Measurements from ENCODE around the gene MCTP1.

The MCTP1 gene

GRCh38 chr5:94700592-94700991 lies 584.3 kb downstream of the MCTP1 start:
- H4K20me1 ChIP-seq (ENCODE audit: insufficient read depth, low read length, poor library complexity, severe bottlenecking), result no peaks in the 10 kb centered on the region
- no peak overlapping the region for H3K4me3 ChIP-seq (ENCODE audit: low read length, poor library complexity, severe bottlenecking)
- no peaks in the 10 kb centered on the region for H3F3A ChIP-seq (ENCODE audit: low read depth)
- H3K4me1 ChIP-seq (ENCODE audit: insufficient read depth, low read length, poor library complexity, severe bottlenecking), result no peaks in the 10 kb centered on the region
- no peaks in the 10 kb centered on the region for H3K79me2 ChIP-seq (ENCODE audit: insufficient read depth, low read length)
- no peak overlapping the region for H3K9ac ChIP-seq (ENCODE audit: low read depth, low read length, poor library complexity, severe bottlenecking)
- H3K27me3 ChIP-seq (ENCODE audit: insufficient read depth, low read length, poor library complexity, severe bottlenecking), result no peaks in the 10 kb centered on the region
- no peaks in the 10 kb centered on the region for H3K9me3 ChIP-seq (ENCODE audit: insufficient read depth, low read depth, low read length)
- no peaks in the 10 kb centered on the region for H3K36me3 ChIP-seq (ENCODE audit: insufficient read depth, low read length)
- H2AFZ ChIP-seq (ENCODE audit: low read length), result no peak overlapping the region
- H3K4me2 ChIP-seq (ENCODE audit: low read depth, low read length, poor library complexity, severe bottlenecking), result no peak overlapping the region
- no peaks in the 10 kb centered on the region for H3K9me2 ChIP-seq (replicated peaks; ENCODE audit: low read depth, low read length)
- no peak for TF ChIP-seq CTCF (conservative IDR thresholded peaks at IDR 0.05; ENCODE audit: low read length)

GRCh38 chr5:94699562-94699961 lies 585.3 kb downstream of the MCTP1 start:
- H3K9ac ChIP-seq (ENCODE audit: low read depth, low read length, poor library complexity, severe bottlenecking), result no peak overlapping the region
- H3K4me3 ChIP-seq (ENCODE audit: low read length, poor library complexity, severe bottlenecking), result no peak overlapping the region
- H3K9me2 ChIP-seq (replicated peaks; ENCODE audit: low read depth, low read length), result no peaks in the 10 kb centered on the region
- no peaks in the 10 kb centered on the region for H3K27me3 ChIP-seq (ENCODE audit: insufficient read depth, low read length, poor library complexity, severe bottlenecking)
- H3K9me3 ChIP-seq (ENCODE audit: insufficient read depth, low read depth, low read length), result no peaks in the 10 kb centered on the region
- H3K4me1 ChIP-seq (ENCODE audit: insufficient read depth, low read length, poor library complexity, severe bottlenecking), result no peaks in the 10 kb centered on the region
- no peak overlapping the region for H3K4me2 ChIP-seq (ENCODE audit: low read depth, low read length, poor library complexity, severe bottlenecking)
- no peaks in the 10 kb centered on the region for H4K20me1 ChIP-seq (ENCODE audit: insufficient read depth, low read length, poor library complexity, severe bottlenecking)
- H3K36me3 ChIP-seq (ENCODE audit: insufficient read depth, low read length), result no peaks in the 10 kb centered on the region; the same call in 1 of the 2 replicates
- no peak overlapping the region for H2AFZ ChIP-seq (ENCODE audit: low read length)
- TF ChIP-seq EZH2phosphoT487 (IDR thresholded peaks at IDR 0.05; ENCODE audit: borderline replicate concordance) (no peak), CTCF (conservative IDR thresholded peaks at IDR 0.05; ENCODE audit: low read length) (no peak)
- no peaks in the 10 kb centered on the region for H3K79me2 ChIP-seq (ENCODE audit: insufficient read depth, low read length)
- no peaks in the 10 kb centered on the region for H3F3A ChIP-seq (ENCODE audit: low read depth)

GRCh38 chr5:94698197-94698596 lies 586.7 kb downstream of the MCTP1 start:
- Histone ChIP-seq H4K20me1 (ENCODE audit: insufficient read depth, low read length, poor library complexity, severe bottlenecking) (no peaks in the 10 kb centered on the region), H3K79me2 (ENCODE audit: insufficient read depth, low read length) (no peaks in the 10 kb centered on the region), H3K27me3 (ENCODE audit: insufficient read depth, low read length, poor library complexity, severe bottlenecking) (no peaks in the 10 kb centered on the region), H3K4me3 (ENCODE audit: low read length, poor library complexity, severe bottlenecking) (no peak overlapping the region), H3K9me2 (replicated peaks; ENCODE audit: low read depth, low read length) (no peaks in the 10 kb centered on the region), H3K36me3 (ENCODE audit: insufficient read depth, low read length) (no peaks in the 10 kb centered on the region; the same call in 1 of the 2 replicates), H3K4me1 (ENCODE audit: insufficient read depth, low read length, poor library complexity, severe bottlenecking) (no peaks in the 10 kb centered on the region), H3K4me2 (ENCODE audit: low read depth, low read length, poor library complexity, severe bottlenecking) (no peak overlapping the region), H3K9ac (ENCODE audit: low read depth, low read length, poor library complexity, severe bottlenecking) (no peak overlapping the region), H2AFZ (ENCODE audit: low read length) (no peak overlapping the region), H3K9me3 (ENCODE audit: insufficient read depth, low read depth, low read length) (no peaks in the 10 kb centered on the region), H3F3A (ENCODE audit: low read depth) (no peaks in the 10 kb centered on the region)
- no peak for TF ChIP-seq EZH2phosphoT487 (IDR thresholded peaks at IDR 0.05; ENCODE audit: borderline replicate concordance)
- TF ChIP-seq CTCF (conservative IDR thresholded peaks at IDR 0.05; ENCODE audit: low read length), result no peak
